Spleen (tissue), 7 donors: Measurements from ENCODE around the gene EEF2K.

Source experiments
- CTCF ChIP-seq, 11 experiments: fragments of 200-600 bp in 7 of 11; fragments of 450-650 bp in 4 of 11; sonication (generic) in 4 of 11; IDR thresholded peaks in 8 of 11; conservative IDR thresholded peaks in 3 of 11; 1 replicate in 7 of 11; 2 replicates in 4 of 11; pipeline versions ENCODE4 v1.4.0 to v1.8.0; 2016 to 2021; ENCODE audit warnings: antibody characterized with exemption in 11 of 11, inconsistent platforms in 4 of 11, mild to moderate bottlenecking in 1 of 11
- POLR2A ChIP-seq, 3 donors: fragments of 450-650 bp; IDR thresholded peaks; one replicate each; pipeline ENCODE4 v1.5.1; 2017; ENCODE audit warnings: antibody characterized with exemption in 3 of 3, mild to moderate bottlenecking in 1 of 3
- POLR2AphosphoS5 ChIP-seq, 3 donors: sonication (generic); formaldehyde crosslinking; IDR thresholded peaks; one replicate each; pipeline ENCODE4 v1.5.1; 2017; ENCODE audit warnings: antibody characterized with exemption in 3 of 3
- donor health status: DM: no; HTN: no; CAD: no; lungs with moderate emphysema.
- donor health status: DM: no; HTN: no; CAD: no.
- donor health status: DM: no; HTN: no; CAD: no.

- TF ChIP-seq POLR2A (IDR thresholded peaks at IDR 0.05) (no peak), POLR2AphosphoS5 (IDR thresholded peaks at IDR 0.05) (no peak), CTCF (IDR thresholded peaks at IDR 0.05 in 8 of 11, conservative IDR thresholded peaks at IDR 0.05 in 3 of 11) (no peak)
These were observed 51.4 kb downstream of the EEF2K start for GRCh38 chr16:22257440-22257839.
